Measurements from ENCODE around the gene KRTAP10-10.
"Not testable (repeated sequence)": the region's sequence is repeated elsewhere in the genome, so short reads cannot be mapped to it uniquely, and the experiment has no call there.

The KRTAP10-10 gene

GRCh38 chr21:44601596-44602462, 35.3 kb upstream of the KRTAP10-10 start:
- DNase-seq (ENCODE audit: low read depth in 1 of 2, low spot score in 1 of 2): no peak

GRCh38 chr21:44602463-44602850, 34.7 kb upstream of the KRTAP10-10 start:
- DNase-seq (ENCODE audit: low read depth in 1 of 2, low spot score in 1 of 2): no peak

GRCh38 chr21:44603109-44603875, 33.9 kb upstream of the KRTAP10-10 start:
- no peak for DNase-seq (ENCODE audit: low read depth in 1 of 2, low spot score in 1 of 2)

- no peak for DNase-seq (ENCODE audit: low read depth in 1 of 2, low spot score in 1 of 2)
Measured at GRCh38 chr21:44603911-44604310, 33.2 kb upstream of the KRTAP10-10 start.

GRCh38 chr21:44606495-44606894, 30.7 kb upstream of the KRTAP10-10 start:
- DNase-seq (ENCODE audit: low read depth in 1 of 2, low spot score in 1 of 2): no peak

- DNase-seq (ENCODE audit: low read depth in 1 of 2, low spot score in 1 of 2): no peak
Measured at GRCh38 chr21:44609193-44609592, 28.0 kb upstream of the KRTAP10-10 start.

GRCh38 chr21:44610157-44610843, 26.9 kb upstream of the KRTAP10-10 start:
- DNase-seq (ENCODE audit: low read depth in 1 of 2, low spot score in 1 of 2): not testable (repeated sequence)

- no peak for DNase-seq (ENCODE audit: low read depth in 1 of 2, low spot score in 1 of 2)
Measured at GRCh38 chr21:44611551-44611950, 25.6 kb upstream of the KRTAP10-10 start.

- DNase-seq (ENCODE audit: low read depth in 1 of 2, low spot score in 1 of 2): no peak
Measured at GRCh38 chr21:44612029-44612486, 25.1 kb upstream of the KRTAP10-10 start, which contains the start of gene KRTAP10-8. TSS of gene KRTAP10-8 (plus strand) at chr21:44612079. CDS start at chr21:44612101, 22 bp downstream.

- DNase-seq (ENCODE audit: low read depth in 1 of 2, low spot score in 1 of 2): no peak
Measured at GRCh38 chr21:44612669-44613229, 24.4 kb upstream of the KRTAP10-10 start.

- no peak for DNase-seq (ENCODE audit: low read depth in 1 of 2, low spot score in 1 of 2)
Measured at GRCh38 chr21:44613386-44614155, 23.6 kb upstream of the KRTAP10-10 start.

GRCh38 chr21:44614161-44614631, 23.0 kb upstream of the KRTAP10-10 start:
- DNase-seq (ENCODE audit: low read depth in 1 of 2, low spot score in 1 of 2): no peak

GRCh38 chr21:44614961-44615391, 22.2 kb upstream of the KRTAP10-10 start:
- no peak for DNase-seq (ENCODE audit: low read depth in 1 of 2, low spot score in 1 of 2)

- DNase-seq (ENCODE audit: low read depth in 1 of 2, low spot score in 1 of 2): no peak
Measured at GRCh38 chr21:44615466-44615865, 21.7 kb upstream of the KRTAP10-10 start.

- DNase-seq (ENCODE audit: low read depth in 1 of 2, low spot score in 1 of 2): no peak
Measured at GRCh38 chr21:44615911-44616590, 21.1 kb upstream of the KRTAP10-10 start.

GRCh38 chr21:44616591-44616926, 20.6 kb upstream of the KRTAP10-10 start:
- DNase-seq (ENCODE audit: low read depth in 1 of 2, low spot score in 1 of 2): no peak

- DNase-seq (ENCODE audit: low read depth in 1 of 2, low spot score in 1 of 2): no peak
Measured at GRCh38 chr21:44617071-44617501, 20.1 kb upstream of the KRTAP10-10 start.

- no peak for DNase-seq (ENCODE audit: low read depth in 1 of 2, low spot score in 1 of 2)
Measured at GRCh38 chr21:44618504-44618903, 18.7 kb upstream of the KRTAP10-10 start.

GRCh38 chr21:44618909-44619308, 18.2 kb upstream of the KRTAP10-10 start:
- DNase-seq (ENCODE audit: low read depth in 1 of 2, low spot score in 1 of 2): peak in 1 of 2 donors; percentile 59

GRCh38 chr21:44619886-44620285, 17.3 kb upstream of the KRTAP10-10 start:
- DNase-seq (ENCODE audit: low read depth in 1 of 2, low spot score in 1 of 2): no peak

All from activated CD4-positive, alpha-beta T cell treated with anti-CD3 and anti-CD28 coated beads, Interleukin-2, amount 50 U/mL, for 24 hours (primary cell).